ENCODE data around the gene CRHR1.

DNA sequence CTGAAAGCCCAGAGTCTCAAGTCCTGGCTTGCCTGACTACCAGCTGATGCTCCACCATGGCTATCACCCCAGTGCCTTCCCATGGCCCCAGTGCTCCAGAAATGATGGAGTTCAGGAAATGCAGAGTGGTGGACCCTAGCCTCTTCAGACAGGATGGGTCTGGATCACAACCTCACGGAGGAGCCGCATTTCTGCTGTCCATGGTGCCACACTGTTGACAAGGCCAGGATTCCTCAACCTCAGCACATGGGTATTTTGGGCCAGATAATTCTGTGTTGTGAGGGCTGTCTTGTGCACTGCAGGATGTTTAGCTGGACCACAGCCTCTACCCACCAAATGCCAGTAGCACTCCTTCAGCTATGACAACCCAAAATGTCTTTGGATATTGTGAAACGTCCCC lies 6.7 kb upstream of the CRHR1 start:
- no peak for TF ChIP-seq POLR2A (IDR thresholded peaks at IDR 0.05)
- TF ChIP-seq, protein P1, sequence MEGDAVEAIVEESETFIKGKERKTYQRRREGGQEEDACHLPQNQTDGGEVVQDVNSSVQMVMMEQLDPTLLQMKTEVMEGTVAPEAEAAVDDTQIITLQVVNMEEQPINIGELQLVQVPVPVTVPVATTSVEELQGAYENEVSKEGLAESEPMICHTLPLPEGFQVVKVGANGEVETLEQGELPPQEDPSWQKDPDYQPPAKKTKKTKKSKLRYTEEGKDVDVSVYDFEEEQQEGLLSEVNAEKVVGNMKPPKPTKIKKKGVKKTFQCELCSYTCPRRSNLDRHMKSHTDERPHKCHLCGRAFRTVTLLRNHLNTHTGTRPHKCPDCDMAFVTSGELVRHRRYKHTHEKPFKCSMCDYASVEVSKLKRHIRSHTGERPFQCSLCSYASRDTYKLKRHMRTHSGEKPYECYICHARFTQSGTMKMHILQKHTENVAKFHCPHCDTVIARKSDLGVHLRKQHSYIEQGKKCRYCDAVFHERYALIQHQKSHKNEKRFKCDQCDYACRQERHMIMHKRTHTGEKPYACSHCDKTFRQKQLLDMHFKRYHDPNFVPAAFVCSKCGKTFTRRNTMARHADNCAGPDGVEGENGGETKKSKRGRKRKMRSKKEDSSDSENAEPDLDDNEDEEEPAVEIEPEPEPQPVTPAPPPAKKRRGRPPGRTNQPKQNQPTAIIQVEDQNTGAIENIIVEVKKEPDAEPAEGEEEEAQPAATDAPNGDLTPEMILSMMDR (IDR thresholded peaks at IDR 0.05): no peak
